Upper lobe of left lung (tissue), 4 donors: ENCODE data around the gene PRSS48.

ENCODE experiments used
- POLR2A ChIP-seq, 4 donors: fragments of 450-650 bp; IDR thresholded peaks; one replicate each; pipeline ENCODE4 v1.5.1; 2016 to 2017; ENCODE audit warnings: antibody characterized with exemption in 4 of 4, mild to moderate bottlenecking in 2 of 4
- POLR2AphosphoS5 ChIP-seq, 2 donors: sonication (generic); formaldehyde crosslinking; IDR thresholded peaks; one replicate each; pipeline ENCODE4 v1.5.1; 2017; ENCODE audit warnings: antibody characterized with exemption in 2 of 2

DNA sequence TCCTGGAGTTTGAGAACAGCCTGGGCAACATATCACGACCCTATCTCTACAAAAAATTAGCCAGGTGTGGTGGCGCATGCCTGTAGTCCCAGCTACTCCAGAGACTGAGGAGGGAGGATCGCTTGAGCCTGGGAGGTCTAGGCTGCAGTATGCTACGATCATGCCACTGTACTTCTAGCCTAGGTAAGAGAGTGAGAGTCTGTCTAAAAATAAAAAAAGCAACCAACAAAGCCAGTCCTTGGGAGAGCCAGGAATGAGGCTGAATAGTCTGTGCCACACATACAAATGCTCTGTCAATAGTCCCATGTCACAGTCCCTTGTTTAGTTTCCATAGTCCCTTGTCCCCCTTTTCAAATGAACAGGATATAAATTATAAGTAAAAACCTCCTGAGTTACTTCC is 19.3 kb upstream of the PRSS48 start:
- TF ChIP-seq POLR2A (IDR thresholded peaks at IDR 0.05) (no peak), POLR2AphosphoS5 (IDR thresholded peaks at IDR 0.05) (no peak)
